GM19351 (cell line): ENCODE data around the gene UNC13D.
"Not testable (repeated sequence)": the region's sequence is repeated elsewhere in the genome, so short reads cannot be mapped to it uniquely, and the experiment has no call there.

Experiments
- ATAC-seq: cut with Tn5 transposase; IDR thresholded peaks from one replicate; pipeline ENCODE4 v1.9.1; 2021; ENCODE audit warnings: mild to moderate bottlenecking, moderate library complexity; ENCODE audit not compliant: unreplicated experiment

UNC13D gene

DNA sequence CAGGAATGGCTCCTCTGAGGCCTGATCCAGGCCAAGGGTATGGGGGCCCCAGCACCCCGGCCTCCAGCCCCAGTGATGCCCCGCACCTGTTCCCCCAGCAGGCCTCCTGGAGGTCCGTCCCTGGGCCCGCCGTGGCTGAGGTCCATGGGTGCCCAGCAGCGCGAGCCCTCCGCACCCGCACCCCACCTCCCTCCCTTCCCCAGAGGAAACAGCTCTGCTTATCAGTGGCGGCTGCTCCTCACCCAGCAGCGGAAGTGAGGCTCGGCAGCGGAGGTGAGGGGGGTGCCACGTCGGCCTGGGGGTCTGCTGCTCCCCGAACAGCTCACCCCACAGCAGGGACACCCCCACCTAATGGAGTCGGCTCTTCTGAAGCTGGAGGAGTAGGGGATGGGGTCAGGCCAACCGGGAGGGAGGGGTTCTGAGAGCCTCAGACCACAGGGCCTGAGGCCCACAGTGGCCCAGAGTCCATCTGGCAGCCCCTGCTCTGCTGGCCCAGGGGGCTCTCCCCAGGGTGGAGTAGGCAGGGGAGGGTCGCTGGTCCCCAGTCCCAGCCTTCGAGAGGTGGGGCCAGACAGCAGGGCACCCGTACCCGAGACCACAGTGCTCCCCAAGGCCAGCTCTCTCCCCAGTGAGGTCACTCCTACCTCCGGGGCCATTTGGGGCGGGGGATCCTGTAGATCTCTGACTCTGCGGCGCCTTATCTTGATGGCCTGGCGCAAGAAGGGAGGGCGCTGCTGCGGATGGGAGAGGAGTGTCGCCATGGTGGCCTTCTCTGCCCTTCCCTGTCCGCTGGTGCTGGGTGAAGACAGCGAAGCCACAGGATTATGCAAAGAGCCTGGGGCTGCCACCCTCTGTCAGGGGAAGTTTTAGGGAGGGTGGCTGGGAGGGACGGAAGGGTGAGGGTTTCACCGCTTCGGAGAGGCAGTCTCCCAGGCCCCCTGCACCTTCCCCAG is at the start of gene UNC13D:
UNC13D (minus strand) TSS at position 828 of the 953 bp plus-strand sequence; CDS start at position 761, 67 bp downstream.
- peak; percentile 21 for ATAC-seq

DNA sequence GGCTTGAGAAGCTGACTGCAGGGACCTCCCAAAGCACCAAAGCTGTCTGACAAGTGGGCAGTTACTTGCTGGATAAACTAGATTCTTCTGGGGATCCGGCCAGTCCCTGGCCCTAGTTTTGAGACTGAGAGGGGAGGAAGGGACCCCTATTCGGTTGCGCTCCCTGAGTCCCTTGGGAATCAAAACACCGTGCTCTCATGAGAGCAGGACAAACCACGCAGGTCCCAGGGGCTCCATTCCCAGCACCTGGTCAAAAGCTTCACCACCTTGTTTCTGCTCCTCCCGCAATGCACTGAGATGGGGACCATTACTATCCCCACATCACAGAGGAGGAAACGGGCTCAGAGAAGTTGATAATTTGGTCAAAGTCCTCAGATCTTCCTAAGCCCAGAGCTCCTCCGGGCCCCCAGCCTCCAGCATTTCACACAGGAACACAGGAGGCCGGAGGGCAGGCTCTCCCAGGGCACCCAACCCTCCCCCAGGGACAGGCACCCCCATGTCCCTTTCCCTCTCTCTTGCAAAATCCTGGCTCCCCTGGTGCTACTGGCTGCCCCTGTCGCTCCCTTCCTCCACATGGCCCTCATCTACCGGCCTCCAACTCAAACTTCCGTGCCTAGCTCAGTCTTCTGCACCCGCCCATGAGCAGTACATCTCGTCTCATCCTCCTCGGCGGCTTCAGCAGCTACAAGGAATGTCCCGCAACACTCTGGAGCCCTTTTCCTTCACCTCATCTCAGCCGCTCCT is 49.3 kb upstream of the UNC13D start:
- ATAC-seq = no peak

DNA sequence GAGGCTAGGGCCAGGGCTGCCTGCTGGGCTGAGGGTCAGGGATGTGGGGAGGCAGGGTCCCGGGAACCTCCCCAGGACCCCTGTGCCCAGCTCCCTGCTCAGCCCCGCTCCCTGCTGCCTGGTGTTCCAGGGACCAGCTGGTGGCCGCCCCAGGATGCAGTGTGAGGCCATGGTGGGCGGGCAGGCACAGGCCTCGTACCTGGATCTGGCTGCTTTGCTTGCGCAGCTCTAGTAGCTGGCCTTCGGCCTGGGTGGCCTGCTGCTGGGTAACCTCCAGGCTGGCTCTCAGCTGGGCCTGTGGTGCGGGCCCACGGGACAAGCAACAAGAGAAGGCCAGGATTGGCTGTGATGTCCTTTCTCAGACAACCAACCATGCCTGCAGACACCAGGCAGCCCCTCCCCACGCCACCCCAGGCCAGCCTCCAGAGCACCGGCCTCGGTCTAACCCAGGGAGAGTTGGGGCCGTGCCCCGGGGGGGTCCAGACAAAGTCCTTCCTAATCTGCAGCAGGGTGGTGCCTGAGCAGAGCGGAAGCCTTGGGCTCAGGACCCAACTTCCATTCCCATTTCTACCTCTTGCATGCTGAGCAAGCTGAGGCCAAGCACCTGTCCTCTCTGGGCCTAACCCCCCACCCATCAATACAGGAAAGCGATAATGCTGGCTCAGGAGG is 48.5 kb upstream of the UNC13D start:
- no peak for ATAC-seq

DNA sequence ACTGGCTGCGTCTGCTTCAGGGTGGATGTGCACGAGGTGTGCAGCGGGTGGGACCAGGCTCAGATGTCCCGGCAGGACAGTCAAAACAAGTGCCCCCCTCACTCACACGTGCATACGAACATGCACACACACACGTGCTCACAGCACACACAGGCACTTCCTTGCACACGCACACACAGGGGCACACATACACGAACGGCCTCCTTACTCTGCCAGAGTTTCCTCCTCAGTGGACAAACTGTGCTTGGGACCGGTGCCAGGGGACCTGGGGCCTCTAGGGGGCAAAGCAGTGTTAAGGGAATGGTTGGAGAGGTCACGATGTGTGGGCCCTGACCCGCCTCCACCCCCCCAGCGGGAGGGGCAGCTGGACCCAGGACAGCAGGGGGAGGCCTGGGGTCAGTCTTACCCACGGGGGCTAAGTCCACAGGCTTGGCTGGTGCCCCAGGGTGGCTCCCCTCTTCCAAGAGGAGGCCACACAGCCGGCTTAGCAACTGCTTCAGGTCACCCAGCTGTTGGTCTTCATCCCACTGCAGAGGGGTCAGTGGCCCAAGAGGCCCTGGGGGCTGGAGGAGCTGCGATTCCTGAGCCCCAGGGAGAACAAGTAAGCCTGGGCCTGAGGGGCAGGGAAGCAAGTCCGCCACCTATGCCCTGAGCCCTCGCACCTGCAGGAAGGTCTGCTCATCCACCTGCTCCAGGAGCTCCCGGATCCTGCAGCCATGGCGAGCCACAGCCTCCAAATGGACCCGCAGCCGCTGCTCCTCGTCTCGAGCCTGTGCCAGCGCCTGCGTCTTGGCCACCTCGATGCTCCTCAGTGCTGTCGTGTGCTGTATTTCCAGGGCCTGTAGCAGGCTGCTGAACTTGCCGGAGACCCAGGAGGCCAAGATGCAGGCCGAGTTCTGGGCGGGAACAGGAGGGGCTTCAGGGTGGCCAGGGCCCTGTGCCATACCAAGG is 47.7 kb upstream of the UNC13D start:
- ATAC-seq = no peak

DNA sequence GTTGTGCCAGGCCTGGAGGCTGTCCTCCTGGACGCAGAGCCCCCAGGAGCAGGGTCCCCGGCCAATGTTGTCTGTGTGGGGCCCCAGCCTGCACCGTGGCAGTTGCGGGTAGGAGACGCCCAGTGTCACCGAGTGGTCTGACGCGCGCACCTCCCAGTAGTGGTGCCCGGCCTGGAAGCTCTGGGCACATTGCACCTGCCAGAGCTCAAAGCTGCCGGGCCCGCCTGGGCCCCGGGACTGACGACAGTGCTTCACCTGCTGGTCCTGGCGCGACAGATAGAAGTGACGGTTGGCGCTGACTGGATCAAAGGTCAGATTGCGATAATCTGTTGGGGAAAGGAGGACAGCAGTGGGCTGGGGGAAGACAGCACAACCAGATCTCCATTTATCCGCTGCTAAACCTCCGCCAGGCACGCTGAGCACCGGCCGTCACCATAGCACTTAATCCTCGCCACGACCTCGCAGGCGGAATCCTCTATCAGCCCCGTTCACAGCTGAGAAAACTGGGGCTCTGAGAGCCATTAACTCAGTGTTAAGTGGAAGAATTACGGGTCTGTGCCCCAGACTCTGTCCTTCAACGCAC is 46.9 kb upstream of the UNC13D start:
- no peak for ATAC-seq

DNA sequence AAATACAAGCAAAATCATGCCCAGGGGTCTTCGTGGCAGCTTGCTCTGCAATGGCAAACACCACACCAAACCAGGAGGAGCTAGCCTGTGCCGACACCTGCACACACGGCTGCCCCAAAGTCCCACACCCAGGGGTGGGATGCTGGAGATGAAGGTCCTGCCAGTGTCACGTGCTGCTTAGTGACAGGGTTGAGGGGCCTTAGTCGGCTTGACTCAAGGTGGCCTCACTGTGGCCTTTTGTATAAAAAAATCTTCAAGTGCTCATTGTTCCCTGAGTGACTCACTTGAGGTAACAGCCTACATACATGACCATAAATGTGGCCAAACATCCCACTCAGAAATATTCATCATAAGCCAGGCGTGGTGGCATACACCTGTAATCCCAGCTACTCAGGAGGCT is 45.2 kb upstream of the UNC13D start:
- no peak for ATAC-seq

DNA sequence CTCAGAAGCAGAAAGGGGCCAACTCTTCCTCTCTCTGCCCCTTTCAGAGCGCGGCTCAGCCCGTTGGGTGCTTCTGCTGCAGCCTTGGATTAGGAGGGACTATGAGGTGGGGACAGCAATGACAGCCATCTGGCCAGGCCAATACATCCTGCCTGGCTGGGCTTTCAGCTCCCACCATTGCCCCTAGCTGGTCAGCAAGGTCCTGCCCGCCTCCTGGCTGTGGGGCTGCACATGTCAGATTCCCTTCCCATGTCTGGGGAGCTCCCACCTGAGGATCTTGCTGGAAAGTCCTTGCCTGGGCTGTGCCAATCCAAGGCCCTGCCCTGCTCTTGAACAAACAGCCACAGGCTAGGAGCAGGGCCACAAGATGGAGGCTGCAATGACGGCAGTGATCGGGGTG is 44.3 kb upstream of the UNC13D start:
- ATAC-seq = no peak

DNA sequence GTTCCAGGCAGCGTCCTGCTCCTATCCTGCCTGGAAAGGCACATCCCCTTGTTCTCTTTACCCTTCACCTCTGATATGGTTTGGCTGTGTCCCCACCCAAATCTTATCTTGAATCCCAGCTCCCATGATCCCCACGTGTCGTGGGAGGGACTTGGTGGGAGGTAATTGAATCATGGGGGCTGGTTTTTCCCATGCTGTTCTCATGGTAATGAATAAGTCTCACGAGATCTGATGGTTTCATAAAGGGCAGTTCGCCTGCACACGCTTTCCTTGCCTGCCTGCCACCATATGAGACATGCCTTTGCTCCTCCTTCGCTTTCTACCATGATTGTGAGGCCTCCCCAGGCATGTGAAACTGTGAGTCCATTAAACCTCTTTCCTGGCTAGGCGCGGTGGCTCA is 41.7 kb upstream of the UNC13D start:
- not testable (repeated sequence) for ATAC-seq

DNA sequence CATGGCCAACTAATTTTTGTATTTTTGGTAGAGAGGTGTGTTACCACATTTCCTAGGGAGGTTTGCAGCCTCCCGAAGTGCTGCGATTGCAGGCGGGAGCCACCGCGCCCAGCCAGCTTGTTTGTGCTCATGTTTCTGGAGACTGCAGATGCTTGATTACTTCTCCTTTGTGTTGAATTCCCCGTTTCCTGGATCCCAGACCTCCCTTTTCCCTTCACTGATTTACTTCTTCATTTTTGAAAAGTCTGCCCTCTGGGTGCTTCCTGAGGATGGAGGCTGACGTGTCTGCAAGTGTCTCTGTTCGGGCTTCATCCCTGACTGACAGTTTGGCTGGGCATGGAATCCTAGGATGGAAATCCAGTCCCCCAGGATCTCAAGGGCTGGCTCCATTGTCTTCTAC is 41.2 kb upstream of the UNC13D start:
- ATAC-seq = no peak

DNA sequence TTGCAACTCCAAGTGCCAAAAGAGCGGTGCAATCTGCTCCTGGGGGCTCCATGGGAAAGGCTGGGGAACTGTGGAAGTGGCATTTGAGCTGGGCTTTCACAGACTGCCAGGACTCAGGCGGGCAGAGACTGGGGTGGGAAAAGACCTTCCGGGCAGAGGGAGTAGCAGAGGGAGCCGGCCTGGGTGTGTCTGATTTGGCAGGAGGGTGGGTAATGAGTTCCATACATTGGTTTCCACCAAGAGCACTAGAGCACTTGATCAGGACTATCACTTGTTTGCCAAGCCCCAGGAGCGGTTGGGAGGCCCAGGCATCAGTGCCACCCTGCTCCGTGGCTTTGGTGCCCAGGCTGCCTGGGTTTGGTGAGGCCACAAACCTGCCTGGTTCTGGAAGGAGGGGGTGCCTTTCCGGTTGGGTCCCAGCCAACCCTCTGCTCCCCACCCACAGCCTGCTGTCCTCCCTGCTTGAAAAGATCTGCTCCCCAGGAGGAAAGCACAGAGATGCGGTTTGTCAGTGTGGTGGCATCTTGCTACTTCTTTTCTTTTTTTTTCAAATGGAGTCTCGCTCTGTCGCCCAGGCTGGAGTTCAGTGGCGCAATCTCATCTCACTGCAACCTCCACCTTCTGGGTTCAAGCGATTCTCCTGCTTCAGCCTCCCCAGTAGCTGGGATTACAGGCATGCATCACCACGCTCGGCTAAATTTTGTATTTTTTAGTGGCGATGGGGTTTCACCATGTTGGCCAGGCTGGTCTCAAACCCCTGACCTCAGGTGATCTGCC is 37.7 kb upstream of the UNC13D start:
- ATAC-seq = no peak

DNA sequence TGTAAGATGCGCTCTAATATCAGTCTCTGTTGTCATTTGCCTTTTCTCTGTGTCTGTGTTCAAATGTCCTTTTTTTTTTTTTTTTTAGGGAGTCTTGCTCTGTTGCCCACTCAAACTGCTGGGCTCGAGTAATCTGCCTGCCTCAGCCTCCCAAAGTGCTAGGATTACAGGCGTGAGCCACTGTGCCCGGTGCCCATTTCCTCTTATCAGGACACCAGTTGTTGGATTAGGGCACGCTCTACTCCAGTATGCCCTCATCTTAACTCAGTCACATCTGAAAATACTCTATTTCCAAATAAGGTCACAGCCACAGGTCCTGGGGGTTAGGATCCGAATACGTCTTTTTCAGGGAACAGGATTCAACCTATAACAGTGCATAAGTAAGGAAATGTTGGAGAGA is 36.1 kb upstream of the UNC13D start:
- no peak for ATAC-seq

DNA sequence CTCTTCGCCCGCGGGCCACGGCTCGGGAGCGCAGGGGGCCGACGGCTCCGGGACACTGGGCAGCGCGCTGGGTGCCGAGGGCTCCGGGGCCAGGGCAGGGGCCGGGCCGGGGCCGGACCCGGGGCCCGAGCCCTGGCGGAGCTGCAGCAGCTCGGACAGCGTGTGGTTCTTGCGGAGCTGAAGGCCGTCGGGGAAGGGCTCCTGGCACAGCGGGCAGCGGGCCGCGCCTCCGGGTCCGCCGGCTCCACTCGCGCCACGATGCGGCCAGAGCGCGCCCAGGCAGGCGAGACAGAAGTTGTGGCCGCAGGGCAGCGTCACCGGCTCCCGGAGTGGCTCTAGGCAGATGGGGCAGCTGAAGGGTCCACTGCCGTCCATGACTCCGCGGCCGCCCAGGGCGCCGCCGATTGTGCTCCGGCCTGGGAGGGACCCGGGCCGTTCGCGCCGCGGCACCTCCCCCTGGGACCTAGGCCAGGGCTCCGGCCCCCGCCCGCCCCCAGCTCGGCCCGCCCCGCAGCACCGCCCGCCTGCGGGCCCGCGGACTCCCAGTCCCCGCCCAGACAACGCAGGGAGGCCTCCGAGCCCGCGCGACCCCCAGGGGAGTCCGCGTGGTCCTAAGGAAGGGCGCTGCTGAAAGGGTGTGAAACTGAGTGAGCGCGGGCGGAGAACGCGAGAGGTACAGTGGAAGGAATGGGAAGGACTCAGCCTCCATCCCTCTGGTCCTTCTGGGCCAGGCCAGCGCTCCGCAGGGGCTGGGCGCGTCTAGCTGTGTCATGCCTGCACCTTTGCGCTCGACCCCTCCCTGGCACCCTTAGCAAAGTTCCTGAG is 34.2 kb upstream of the UNC13D start, which contains the start of gene TRIM47:
TRIM47 (minus strand) TSS at position 408 of the 825 bp plus-strand sequence; CDS start at position 375, 33 bp downstream.
- no peak for ATAC-seq

DNA sequence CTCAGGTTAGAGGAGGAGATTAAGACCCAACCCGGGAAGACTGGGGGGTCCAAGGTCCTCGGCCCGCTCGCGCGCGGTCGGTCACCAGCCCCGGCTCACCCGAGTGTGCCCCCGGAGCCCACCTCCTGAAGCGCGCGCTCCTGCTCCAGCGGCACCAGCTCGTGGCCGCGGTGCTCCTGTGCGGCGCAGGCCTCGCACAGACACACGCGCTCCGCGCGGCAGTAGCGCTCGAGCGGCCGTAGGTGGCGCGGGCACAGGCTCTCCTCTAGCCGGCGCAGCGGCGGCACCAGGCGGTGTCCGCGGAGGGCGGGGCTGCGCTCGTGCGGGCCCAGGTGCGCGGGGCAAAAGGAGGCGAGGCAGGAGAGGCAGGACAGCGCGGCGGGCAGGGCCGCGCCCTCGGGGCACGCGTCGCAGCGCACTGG is 33.6 kb upstream of the UNC13D start:
- peak; percentile 54 for ATAC-seq

DNA sequence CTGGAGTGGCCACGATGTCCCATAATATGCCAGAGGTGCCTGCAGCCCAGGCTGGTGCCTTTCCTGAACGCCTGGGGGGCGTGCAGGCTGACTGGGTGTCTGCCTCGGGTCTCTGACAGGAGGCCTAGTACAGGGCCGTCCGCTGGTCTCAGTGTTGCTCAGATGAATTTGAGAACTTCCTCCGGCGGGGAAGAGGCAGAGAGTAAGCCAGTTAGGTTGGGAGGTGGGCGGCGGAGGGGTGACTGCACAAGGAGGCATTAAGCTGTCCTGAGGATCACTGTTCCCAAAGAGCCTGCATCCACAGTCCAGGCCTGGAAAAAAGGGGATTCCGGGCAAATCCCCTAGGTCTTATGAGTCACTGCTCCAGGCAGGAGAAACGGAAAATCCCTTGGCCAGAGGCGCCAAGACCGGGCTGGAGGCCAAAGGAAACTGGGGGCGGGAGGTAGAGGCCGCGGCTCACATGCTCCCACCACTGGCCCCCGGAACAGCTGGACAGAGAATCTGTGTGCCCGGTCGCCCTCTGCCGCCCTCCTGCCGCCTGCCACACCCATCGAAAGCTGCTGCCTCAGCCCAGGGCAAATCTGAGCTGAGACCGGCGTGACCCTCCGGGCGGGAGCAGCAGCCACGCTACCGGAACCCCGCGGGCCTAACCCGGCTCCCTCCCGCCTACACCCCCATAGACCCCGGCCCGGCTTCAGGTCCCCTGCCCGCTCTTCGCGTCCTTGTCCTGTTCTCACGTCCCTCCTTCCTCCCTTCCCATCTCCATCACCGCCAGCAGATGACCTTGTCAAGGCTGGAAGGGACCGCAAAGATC is 32.9 kb upstream of the UNC13D start:
- no peak for ATAC-seq

DNA sequence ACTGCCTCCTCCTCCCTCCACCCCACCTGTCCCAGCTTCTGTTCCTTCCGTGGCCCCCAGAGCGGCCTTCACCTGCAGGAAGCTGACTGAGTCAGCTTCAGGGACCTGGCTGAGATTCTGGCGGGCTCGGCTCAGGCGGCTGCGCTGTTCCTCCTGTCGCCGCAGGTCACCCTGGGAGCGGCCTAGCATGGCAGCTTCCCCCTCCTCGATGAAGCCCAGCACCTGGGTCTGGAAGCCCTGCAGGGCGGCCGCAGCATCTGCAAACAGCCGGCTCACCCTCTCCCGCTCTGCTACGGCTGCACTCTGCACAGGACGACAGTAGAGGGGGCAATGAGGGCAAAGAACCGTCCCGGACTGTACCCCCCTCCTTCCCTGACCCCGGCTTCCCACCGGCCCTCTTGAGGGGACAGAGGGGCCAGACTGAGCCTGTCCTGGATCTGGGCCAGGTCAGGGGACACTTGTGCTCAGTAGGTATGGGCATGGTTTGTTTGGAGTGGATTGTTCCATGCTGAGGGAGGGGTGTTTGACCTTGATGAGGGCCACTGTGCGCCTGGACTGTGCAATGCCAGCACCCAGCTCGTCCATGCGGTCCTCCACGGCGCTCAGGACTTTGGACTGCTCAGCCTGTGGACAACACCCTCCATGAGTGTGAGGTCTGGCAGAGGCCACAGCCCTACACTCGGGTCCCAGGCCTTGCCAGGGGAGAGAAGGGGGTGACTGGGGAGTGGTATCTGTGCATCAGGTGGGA is 32.2 kb upstream of the UNC13D start:
- ATAC-seq = peak; percentile 51

DNA sequence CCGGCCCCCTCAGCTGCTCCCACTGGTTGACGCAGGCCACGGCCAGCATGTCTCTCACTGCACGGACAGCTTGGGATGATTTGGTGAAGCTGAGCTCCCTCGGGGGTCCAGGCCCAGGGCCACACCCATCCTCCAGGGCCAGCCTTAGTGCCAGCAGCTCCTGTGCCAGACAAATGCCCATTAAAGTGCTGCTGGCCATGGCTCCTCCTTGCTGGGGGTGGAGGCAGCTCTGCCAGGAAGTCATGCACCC is 31.7 kb upstream of the UNC13D start:
- no peak for ATAC-seq
